Anterior cingulate cortex (tissue), 58 donors: ENCODE measurements around the gene OPCML.

ENCODE experiments used
- DNase-seq, 58 donors: peaks; one replicate each; lab custom pipeline; 2025; lab: John Stamatoyannopoulos, UW

The OPCML gene

GRCh38 chr11:133541720-133542095 lies 9.4 kb upstream of the OPCML start:
- DNase-seq = no peak

GRCh38 chr11:133541021-133541719 lies 8.9 kb upstream of the OPCML start:
- DNase-seq = no peak

- DNase-seq = no peak
Measured at GRCh38 chr11:133536198-133536597, 3.9 kb upstream of the OPCML start.

GRCh38 chr11:133533205-133533604 lies 904 bp upstream of the OPCML start:
- DNase-seq = no peak

GRCh38 chr11:133531458-133531857 lies 843 bp downstream of the OPCML start:
- DNase-seq = peak in 1 of 58 donors; percentile 17

- DNase-seq = peak in 1 of 58 donors; percentile 8
Measured at GRCh38 chr11:133530501-133530835, 1.8 kb downstream of the OPCML start.

GRCh38 chr11:133529807-133530500 lies 2.3 kb downstream of the OPCML start:
- DNase-seq = no peak

GRCh38 chr11:133526790-133527189 lies 5.5 kb downstream of the OPCML start:
- no peak for DNase-seq

GRCh38 chr11:133525976-133526375 lies 6.3 kb downstream of the OPCML start:
- peak in 15 of 58 donors; percentile 8 to 73 (median 30) for DNase-seq

- no peak for DNase-seq
Measured at GRCh38 chr11:133524488-133524887, 7.8 kb downstream of the OPCML start.

GRCh38 chr11:133522344-133522743 lies 10.0 kb downstream of the OPCML start:
- no peak for DNase-seq

- no peak for DNase-seq
Measured at GRCh38 chr11:133521502-133521901, 10.8 kb downstream of the OPCML start.

- no peak for DNase-seq
Measured at GRCh38 chr11:133520707-133521106, 11.6 kb downstream of the OPCML start.

GRCh38 chr11:133519560-133519959 lies 12.7 kb downstream of the OPCML start:
- DNase-seq = no peak

GRCh38 chr11:133518702-133519264 lies 13.5 kb downstream of the OPCML start:
- DNase-seq = no peak

- DNase-seq = no peak
Measured at GRCh38 chr11:133516845-133517244, 15.5 kb downstream of the OPCML start.

GRCh38 chr11:133515107-133515506 lies 17.2 kb downstream of the OPCML start:
- DNase-seq = no peak

GRCh38 chr11:133509924-133510697 lies 22.2 kb downstream of the OPCML start:
- no peak for DNase-seq

- no peak for DNase-seq
Measured at GRCh38 chr11:133508468-133508867, 23.8 kb downstream of the OPCML start.

- no peak for DNase-seq
Measured at GRCh38 chr11:133507185-133507584, 25.1 kb downstream of the OPCML start.

- DNase-seq = peak in 5 of 58 donors; percentile 6 to 26 (median 10)
Measured at GRCh38 chr11:133506551-133507094, 25.7 kb downstream of the OPCML start.
